ENCODE results near the gene PDCD4.

Gene PDCD4

GRCh38 chr10:110842326-110842904 is 29.3 kb upstream of the PDCD4 start:
- DNase-seq = no peak

DNA sequence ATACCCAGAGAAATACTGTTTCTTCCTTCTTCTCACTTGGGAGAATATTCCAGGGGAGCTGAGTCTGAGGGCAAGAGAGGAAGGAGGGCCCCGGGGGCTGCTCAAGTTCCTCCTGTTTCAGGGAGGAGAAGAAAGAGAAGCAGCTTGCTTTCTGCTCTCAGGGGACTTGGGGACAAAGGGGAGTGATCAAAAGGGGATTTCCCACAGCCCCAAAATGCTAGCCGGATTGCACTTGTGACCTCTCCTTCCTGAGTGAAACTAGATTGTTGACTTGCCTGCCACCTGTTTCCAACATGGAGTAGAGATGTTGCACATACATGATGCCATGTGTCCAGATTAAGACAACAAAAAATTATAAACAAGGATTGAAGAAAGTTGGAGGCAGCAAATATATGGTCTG is 28.7 kb upstream of the PDCD4 start:
- peak in 1 of 2 experiments; percentile 64 for DNase-seq

- DNase-seq = no peak
Observed at GRCh38 chr10:110843796-110844616, 27.7 kb upstream of the PDCD4 start.

GRCh38 chr10:110844617-110844881 is 27.2 kb upstream of the PDCD4 start:
- no peak for DNase-seq

GRCh38 chr10:110845192-110845755 is 26.5 kb upstream of the PDCD4 start:
- DNase-seq = no peak

DNA sequence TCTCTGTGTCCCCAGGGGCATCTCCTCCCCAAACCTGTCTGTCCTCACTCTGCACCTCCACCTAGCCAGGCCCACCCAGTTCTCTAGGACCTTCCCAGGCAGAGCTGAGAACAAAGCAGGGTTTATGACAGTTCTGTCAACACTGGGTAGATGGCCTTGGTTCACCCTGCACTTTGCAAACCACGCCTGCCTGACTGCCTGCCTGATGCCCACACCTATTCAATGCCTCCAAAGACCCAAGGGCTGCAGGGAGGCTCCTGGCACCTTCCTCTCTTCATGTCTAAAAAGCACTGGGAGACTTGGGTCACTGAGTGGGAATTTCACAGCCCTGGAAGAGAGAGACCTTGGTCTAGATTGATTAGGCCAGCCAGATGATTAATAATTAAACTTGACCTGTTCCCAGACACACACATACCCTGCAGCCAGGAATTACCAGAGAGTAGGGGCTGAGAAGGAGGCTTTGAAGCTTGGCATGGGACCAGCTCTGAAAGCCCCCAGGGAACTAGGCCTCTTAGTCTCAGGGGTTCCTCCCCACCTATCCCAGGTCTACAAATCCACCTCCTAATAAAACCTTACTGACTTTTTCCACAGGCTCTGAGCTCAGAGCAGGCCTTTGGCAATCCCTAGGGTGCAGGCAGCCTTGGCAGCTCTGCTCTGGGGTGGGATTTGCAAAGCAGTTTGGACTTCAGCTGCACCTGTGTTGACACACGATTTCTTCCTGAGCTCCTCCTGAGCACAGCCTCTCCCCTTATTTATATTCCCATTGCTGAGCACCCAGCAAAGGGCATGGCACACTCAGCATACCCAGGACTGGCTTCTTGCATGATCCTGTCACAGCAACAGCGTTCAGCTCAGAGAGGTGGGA is 25.7 kb upstream of the PDCD4 start:
- DNase-seq = no peak

DNA sequence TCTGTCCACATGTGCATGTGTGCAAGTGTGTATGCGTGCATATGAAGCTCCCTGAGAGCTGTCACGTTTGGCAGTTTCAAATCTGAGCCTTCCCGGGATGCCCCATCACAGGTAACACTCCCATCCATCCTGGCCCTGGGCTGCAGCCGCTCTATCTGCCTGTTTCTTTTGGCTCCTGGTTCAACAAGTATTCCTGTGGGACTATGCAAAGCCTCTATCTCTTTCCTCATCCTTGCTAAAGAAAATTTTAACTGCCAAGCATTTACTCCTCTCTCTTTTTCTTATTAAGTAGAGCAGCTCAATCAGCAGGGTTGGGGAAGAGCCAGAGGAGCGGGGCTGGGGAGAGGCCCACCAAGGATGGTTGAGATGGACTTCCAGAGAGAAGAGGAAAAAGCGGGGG is 24.4 kb upstream of the PDCD4 start:
- no peak for DNase-seq

DNA sequence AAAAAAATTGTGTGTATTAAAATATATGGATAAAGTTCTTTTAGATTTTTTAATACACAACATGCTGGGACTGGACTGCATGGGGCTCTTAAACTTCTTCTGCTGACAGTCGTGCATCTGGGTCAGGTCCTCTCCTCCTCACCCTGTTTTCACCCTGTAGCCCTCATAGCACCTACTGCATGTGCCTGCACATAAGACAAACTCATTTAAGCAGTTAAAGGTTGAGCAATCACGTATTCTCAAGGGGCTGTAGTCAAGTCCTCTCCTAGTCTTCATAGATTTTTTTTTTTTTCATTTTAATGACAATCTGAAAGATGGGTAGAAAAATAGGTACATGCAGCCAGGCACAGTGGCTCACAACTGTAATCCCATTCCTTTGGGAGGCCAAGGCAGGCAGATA is 23.6 kb upstream of the PDCD4 start:
- no peak for DNase-seq

- no peak for DNase-seq
Observed at GRCh38 chr10:110850099-110850498, 21.6 kb upstream of the PDCD4 start.

DNA sequence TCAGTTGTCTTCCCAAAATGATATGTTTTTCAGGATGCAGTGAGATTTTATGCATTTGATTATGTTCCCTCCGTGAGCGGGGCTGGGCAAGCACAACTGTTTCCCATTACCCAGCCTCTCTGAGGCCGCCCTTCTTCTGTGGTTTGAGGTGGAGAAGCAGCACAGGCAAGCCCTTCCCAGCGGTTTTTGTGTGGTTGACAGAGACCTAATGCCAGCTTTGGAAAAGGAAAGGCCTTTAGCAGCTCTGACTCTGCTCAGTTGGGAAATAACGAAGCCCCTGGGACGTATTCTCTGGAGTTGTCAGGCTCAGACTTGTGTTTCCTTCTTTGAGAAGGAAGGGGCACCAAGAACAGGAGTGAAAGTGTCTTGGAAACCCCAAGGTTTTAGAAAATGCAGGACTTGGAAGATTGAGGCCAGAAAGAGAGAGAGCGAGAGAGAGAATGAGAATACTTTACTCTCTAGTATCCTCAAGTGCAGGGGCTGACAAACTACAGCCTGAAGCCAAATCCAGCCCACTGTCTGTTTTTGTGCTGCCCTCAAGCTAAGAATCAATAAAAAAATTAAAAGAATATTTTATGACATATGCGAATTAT is 20.6 kb upstream of the PDCD4 start:
- DNase-seq = peak in 1 of 2 experiments; percentile 58

DNA sequence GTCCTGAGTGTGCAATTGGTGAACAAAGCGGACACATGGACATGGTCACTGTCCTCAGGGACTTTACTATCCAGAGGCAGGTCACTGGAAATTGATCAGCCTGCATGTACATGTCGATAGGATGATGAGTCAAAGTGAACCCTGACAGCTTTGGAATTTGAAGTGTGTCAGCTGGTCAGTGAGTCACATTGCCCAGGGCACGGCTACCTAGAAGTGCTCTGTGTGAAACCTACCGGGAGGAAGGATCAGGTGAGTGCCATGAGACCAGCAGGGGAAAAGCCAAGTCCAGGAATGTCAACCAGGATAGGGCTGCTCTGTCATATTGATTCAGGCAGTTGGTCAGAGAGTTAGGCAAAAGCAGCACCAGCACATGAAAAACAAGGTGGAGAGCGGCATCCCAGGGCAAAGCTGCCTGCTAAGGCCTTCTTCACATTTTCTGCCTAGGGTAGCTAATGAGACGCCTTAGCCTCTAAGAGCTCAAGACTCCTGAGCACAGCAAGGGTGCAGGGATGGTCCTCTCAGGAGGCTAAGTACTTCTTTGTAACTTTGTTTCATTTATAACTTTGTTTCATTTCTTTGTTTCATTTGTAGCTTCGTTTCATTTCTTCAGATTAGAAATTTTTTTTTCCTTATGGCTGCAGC is 19.4 kb upstream of the PDCD4 start:
- DNase-seq = peak in 1 of 2 experiments; percentile 67

- DNase-seq = no peak
Observed at GRCh38 chr10:110852947-110853346, 18.8 kb upstream of the PDCD4 start.

DNA sequence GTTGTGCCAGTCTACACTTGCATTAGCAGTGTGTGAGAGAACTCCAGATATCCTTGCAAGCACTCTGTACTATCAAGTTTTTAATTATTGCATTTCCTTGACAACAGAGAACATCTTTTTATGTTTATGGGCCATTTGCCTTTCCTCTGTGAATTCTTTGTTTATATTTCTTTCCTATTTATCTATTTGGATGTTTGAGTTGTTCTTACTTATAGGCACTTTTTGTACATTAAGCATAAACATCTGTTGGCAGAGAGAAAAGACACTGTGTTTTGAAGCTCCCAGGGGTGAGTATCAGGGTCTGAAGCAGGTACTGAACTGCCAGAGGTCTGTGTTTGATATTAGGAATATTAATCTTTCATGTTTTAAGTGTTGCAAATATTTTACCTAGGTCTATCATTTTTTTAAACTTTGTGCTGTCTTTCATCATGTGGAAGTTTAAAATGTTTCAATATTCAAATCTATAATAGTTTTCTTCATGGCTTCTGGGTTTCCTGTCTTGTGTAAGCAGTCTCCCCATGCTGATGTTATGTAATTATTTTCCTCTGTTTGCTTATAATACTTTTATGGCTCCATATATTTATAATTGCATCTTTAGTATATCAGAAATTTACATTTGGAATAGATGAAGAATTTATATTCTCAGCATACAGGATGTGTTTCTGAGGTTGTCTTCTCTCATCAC is 17.7 kb upstream of the PDCD4 start:
- DNase-seq = no peak

DNA sequence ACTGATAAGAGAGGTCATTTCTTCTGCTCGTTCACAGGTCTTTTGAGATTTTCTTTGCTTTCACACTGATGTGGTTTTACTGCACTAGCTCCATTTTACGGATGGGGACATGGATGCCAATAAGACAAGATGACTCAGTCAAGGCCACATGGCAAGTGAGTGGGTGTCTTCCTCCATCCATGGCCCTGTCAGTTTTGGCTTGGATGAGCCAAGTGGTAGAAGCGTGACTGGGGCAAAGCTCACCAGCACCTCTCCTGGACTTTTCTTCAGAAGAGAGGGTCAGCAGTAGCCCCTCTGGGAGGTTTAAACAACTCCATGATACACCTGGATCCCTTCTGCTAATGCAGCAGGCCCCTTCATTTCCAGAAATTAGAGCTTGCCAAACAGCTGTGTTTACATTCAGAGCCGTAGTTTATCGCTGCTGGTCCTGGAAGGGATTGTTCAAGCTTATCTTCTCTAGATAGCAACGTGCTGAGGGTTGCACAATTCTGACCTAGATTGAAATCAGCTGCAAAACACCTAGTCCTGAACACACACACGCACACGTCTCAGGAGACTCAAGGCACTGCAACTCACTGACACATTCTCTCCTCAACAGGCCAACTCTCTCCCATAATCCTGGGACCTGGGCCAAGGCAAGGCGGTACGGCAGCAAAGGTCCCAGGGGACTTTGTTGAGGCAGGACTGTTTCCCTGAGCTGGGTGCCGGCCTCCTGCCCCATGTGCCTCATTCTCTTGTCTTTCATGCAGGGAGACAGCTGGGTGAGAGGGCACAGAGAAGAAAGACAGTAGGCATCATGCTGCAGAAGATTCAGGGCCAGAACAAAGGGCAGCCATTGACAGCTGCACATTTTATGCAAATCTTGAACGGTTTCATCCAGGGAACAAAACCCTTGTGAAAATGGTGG is 14.2 kb upstream of the PDCD4 start:
- peak; percentile 52 to 57 for DNase-seq

DNA sequence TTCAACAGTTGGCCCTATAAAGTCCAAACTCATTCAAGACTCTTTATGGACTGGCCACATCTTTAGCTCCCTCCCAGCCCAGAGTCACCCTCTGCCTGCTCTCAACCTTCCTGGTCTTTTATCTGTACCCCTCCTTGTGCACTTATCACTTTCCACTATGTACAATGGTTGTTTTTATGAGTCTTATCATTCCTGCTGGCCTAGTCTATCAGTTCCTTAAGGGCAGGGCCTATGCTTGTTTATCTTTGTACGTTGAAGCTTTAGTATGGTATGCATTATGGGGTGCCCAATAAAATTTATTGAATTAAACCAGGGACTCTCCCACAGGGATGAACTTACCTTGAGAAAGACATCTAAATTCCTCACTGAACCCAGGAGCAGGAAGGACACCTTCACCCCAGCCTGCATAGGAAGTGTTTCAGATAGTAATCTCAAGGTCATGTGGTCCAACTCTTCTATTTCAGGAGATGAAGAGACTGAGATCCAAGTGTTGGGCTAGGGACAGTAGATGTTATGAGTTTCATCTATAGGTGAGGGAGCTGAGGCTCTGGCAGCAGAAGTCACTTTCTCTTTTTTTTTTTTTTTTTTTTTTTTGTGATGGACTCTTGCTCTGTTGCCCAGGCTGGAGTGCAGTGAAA is 13.3 kb upstream of the PDCD4 start:
- no peak for DNase-seq

GRCh38 chr10:110859206-110859972 is 12.3 kb upstream of the PDCD4 start:
- DNase-seq = no peak

GRCh38 chr10:110859973-110860376 is 11.8 kb upstream of the PDCD4 start:
- DNase-seq = no peak

GRCh38 chr10:110860576-110861241 is 11.0 kb upstream of the PDCD4 start:
- peak; percentile 58 to 67 for DNase-seq

DNA sequence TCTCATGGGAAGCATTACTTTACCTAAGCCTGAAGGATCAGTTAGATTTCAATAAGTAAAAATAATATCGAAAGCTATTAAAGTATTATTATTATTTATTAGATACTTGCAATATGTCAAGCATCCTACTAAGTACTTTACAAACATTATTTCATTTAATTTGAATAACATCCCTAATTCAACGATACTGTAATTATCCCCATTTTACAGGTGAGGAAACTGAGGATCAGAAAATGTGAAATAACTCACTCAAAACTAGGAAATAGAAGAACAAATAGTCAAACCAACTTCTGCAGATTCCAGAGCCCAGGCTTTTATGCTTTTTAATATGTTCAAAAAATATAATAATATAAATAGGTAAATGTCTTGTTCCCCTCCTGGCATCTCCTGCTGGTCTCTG is 10.3 kb upstream of the PDCD4 start:
- DNase-seq = no peak
